Measurements from ENCODE around the gene CEP41.
"Not testable (repeated sequence)": the region's sequence is repeated elsewhere in the genome, so short reads cannot be mapped to it uniquely, and the experiment has no call there.

Gene CEP41

GRCh38 chr7:130386876-130387275, 53.9 kb downstream of the CEP41 start:
- DNase-seq, result no peak

GRCh38 chr7:130385600-130386066, 55.2 kb downstream of the CEP41 start:
- DNase-seq, result no peak

- DNase-seq, result no peak
Observed at GRCh38 chr7:130384841-130385599, 55.8 kb downstream of the CEP41 start.

- DNase-seq, result no peak
Observed at GRCh38 chr7:130384371-130384801, 56.4 kb downstream of the CEP41 start.

- no peak for DNase-seq
Observed at GRCh38 chr7:130383187-130383980, 57.4 kb downstream of the CEP41 start.

GRCh38 chr7:130381468-130382312, 59.1 kb downstream of the CEP41 start:
- no peak for DNase-seq

- no peak for DNase-seq
Observed at GRCh38 chr7:130380861-130381455, 59.9 kb downstream of the CEP41 start.

GRCh38 chr7:130379921-130380860, 60.6 kb downstream of the CEP41 start, which contains the start of gene CPA1:
Gene CPA1 (plus strand): TSS chr7:130380494. CDS start chr7:130380521, 27 bp downstream.
- no peak for DNase-seq

GRCh38 chr7:130379532-130379920, 61.3 kb downstream of the CEP41 start:
- no peak for DNase-seq

- no peak for DNase-seq
Observed at GRCh38 chr7:130379019-130379418, 61.8 kb downstream of the CEP41 start.

GRCh38 chr7:130377178-130377577, 63.6 kb downstream of the CEP41 start:
- no peak for DNase-seq

- DNase-seq, result not testable (repeated sequence)
Observed at GRCh38 chr7:130376461-130376860, 64.4 kb downstream of the CEP41 start.

- DNase-seq, result no peak
Observed at GRCh38 chr7:130374507-130374906, 66.3 kb downstream of the CEP41 start.

GRCh38 chr7:130372402-130373165, 68.2 kb downstream of the CEP41 start:
- DNase-seq, result no peak

- peak; percentile 66 for DNase-seq
Observed at GRCh38 chr7:130371046-130371445, 69.8 kb downstream of the CEP41 start.

- DNase-seq, result no peak
Observed at GRCh38 chr7:130369831-130370550, 70.8 kb downstream of the CEP41 start.

GRCh38 chr7:130369110-130369711, 71.6 kb downstream of the CEP41 start:
- DNase-seq, result no peak

- DNase-seq, result no peak
Observed at GRCh38 chr7:130367836-130368746, 72.7 kb downstream of the CEP41 start.

Data from DMS79 treated with DMSO at 0.1 percent for 48 hours (cell line).